Choroid plexus epithelial cell (primary cell): ENCODE results near the gene MDN1.

Experiments used
- DNase-seq: peaks from one replicate; pipeline ENCODE4 v3.0.0-alpha.2; 2010; ENCODE audit warnings: low read depth
- H3K4me3 ChIP-seq: 2 replicates; pipeline ENCODE4 v1.5.1; 2011; ENCODE audit warnings: low read depth, mild to moderate bottlenecking, control low read depth, low read length, moderate library complexity
- TF ChIP-seq, protein P1 (sequence below): conservative IDR thresholded peaks from 2 replicates; pipeline ENCODE4 v1.5.1; 2011; ENCODE audit warnings: low read depth, mild to moderate bottlenecking, control low read depth, inconsistent platforms, low read length, moderate library complexity

MDN1 gene

DNA sequence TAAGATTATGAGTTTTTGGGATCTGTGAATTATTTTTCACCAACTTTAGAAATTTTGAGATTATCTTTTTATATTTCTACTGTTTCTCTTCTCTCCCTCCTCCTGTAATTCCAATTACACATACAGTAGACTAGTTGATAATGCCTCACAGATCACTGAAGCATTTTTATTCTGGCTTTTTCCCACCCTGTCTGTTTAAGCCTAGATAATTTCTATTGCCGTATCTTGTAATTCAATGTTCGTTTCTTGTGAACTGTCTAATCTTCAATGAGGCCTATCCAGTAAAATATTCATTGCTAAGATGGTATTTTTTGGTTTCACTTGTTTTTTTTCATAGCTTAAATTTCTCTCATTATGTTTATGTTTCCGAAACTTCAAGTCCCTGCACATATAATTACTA lies 12.0 kb downstream of the MDN1 start:
- H3K4me3 ChIP-seq, result no peak overlapping the region
- TF ChIP-seq, protein P1, sequence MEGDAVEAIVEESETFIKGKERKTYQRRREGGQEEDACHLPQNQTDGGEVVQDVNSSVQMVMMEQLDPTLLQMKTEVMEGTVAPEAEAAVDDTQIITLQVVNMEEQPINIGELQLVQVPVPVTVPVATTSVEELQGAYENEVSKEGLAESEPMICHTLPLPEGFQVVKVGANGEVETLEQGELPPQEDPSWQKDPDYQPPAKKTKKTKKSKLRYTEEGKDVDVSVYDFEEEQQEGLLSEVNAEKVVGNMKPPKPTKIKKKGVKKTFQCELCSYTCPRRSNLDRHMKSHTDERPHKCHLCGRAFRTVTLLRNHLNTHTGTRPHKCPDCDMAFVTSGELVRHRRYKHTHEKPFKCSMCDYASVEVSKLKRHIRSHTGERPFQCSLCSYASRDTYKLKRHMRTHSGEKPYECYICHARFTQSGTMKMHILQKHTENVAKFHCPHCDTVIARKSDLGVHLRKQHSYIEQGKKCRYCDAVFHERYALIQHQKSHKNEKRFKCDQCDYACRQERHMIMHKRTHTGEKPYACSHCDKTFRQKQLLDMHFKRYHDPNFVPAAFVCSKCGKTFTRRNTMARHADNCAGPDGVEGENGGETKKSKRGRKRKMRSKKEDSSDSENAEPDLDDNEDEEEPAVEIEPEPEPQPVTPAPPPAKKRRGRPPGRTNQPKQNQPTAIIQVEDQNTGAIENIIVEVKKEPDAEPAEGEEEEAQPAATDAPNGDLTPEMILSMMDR, result no peak
- no peak for DNase-seq

- TF ChIP-seq, protein P1, result no peak
- no peak for DNase-seq
- H3K4me3 ChIP-seq, result no peak overlapping the region
Observed at GRCh38 chr6:89805814-89806371, 13.7 kb downstream of the MDN1 start.

DNA sequence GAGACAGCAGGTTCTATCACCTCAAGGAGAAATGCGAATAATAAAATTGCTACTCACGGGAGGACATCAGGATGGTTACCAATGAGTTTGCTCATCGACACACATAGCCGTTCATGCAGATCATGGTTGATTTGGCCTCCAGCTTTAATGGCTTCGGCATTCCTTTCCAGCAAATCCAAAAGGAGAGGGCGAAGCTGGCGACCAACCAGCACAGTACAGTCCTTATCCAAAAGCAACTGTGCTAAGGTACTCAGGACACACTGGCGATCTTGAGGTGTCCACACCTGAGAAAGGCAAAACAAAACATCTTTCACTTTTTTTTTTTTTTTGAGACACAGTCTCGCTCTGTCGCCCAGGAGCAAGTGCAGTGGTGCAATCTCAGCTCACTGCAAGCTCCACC lies 16.3 kb downstream of the MDN1 start:
- no peak for DNase-seq
- no peak overlapping the region for H3K4me3 ChIP-seq
- TF ChIP-seq, protein P1, result no peak

DNA sequence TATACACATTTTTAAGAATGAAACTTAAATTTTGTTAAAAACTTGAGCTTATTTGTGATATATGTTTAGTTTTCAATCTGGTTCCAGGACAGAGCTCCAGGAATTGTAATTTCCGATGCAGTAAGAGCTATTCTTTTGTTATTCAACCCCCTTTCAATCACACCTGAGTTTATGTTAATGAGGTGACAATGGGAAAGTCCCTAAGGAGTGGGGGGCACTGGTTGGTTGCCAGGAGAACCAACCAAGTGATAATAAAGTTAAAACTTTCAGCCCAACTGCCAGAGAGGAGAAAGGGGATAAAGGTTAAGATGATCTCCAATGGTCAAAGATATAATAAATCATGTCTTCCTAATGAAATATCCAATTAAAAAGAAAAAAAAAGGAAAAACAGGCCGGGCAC lies 19.8 kb downstream of the MDN1 start:
- DNase-seq, result no peak
- H3K4me3 ChIP-seq, result no peak overlapping the region
- TF ChIP-seq, protein P1, result no peak

- H3K4me3 ChIP-seq, result no peak overlapping the region
- TF ChIP-seq, protein P1, result no peak
- no peak for DNase-seq
Observed at GRCh38 chr6:89799096-89799495, 20.5 kb downstream of the MDN1 start.

DNA sequence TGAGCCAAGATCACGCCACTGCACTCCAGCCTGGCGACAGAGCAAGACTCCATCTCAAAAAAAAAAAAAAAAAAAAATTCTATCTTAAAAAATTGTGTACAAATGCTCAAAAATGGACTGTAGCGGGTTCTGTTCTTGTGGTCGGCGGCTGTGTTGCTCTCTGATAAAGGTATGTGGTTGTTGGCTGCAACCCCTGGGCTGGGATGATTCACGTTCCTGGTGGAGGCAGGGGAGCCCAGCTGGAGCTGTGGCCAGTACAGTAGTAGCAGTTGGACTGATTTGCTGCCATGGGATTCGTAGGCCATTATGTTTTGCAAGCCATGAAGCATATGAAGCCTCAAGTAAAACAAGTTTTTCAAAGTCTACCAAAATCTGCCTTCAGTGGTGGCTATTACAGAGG lies 22.3 kb downstream of the MDN1 start:
- TF ChIP-seq, protein P1, result no peak
- H3K4me3 ChIP-seq, result no peak overlapping the region
- DNase-seq, result peak; percentile 98

DNA sequence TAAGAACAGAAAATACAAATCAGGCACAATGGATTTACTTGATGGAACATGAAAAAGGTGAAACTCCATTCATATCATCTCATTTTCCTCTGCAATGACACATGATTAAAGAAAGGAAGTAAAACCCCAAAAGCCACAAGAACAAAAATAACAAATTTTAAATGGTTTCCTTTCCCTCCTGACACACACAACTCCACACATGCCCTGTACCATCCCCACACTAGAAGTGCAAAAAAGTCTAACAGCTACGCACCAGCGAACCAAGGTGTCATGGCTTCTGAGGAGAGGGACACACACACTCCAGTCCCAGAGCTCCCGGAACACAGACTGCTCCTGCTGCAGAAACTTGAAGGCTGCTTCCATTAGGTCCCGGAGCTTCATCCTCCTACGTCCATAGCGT lies 25.3 kb downstream of the MDN1 start:
- no peak for DNase-seq
- TF ChIP-seq, protein P1, result no peak
- H3K4me3 ChIP-seq, result no peak overlapping the region
